ENCODE measurements around the gene FBXO46.
A peak's percentile ranks its signal among the peaks of the same experiment; 100 is the strongest.
"Not testable (repeated sequence)": the region's sequence is repeated elsewhere in the genome, so short reads cannot be mapped to it uniquely, and the experiment has no call there.

The FBXO46 gene

GRCh38 chr19:45685045-45685444 lies 45.7 kb downstream of the FBXO46 start:
- DNase-seq (ENCODE audit: low read depth, low spot score): not testable (repeated sequence)

GRCh38 chr19:45682908-45683307 lies 47.8 kb downstream of the FBXO46 start:
- no peak for DNase-seq (ENCODE audit: low read depth, low spot score)

- DNase-seq (ENCODE audit: low read depth, low spot score): no peak
Observed at GRCh38 chr19:45682117-45682516, 48.6 kb downstream of the FBXO46 start.

- peak; percentile 54 for DNase-seq (ENCODE audit: low read depth, low spot score)
Observed at GRCh38 chr19:45681391-45682015, 49.2 kb downstream of the FBXO46 start.

GRCh38 chr19:45677351-45678230 lies 53.1 kb downstream of the FBXO46 start:
- DNase-seq (ENCODE audit: low read depth, low spot score): peak; percentile 71

GRCh38 chr19:45676851-45677263 lies 53.8 kb downstream of the FBXO46 start:
- DNase-seq (ENCODE audit: low read depth, low spot score): peak; percentile 21

- no peak for DNase-seq (ENCODE audit: low read depth, low spot score)
Observed at GRCh38 chr19:45674946-45675345, 55.8 kb downstream of the FBXO46 start.

- DNase-seq (ENCODE audit: low read depth, low spot score): peak; percentile 21
Observed at GRCh38 chr19:45670670-45671453, 59.8 kb downstream of the FBXO46 start.

- DNase-seq (ENCODE audit: low read depth, low spot score): no peak
Observed at GRCh38 chr19:45668342-45668871, 62.3 kb downstream of the FBXO46 start.

- DNase-seq (ENCODE audit: low read depth, low spot score): peak; percentile 27
Observed at GRCh38 chr19:45667620-45668341, 62.9 kb downstream of the FBXO46 start, which contains the start of gene GIPR. Gene GIPR, plus strand, starts transcription at chr19:45668221. Its CDS starts 1,300 bp downstream, at chr19:45669521.

- no peak for DNase-seq (ENCODE audit: low read depth, low spot score)
Observed at GRCh38 chr19:45664575-45664974, 66.1 kb downstream of the FBXO46 start.

- no peak for DNase-seq (ENCODE audit: low read depth, low spot score)
Observed at GRCh38 chr19:45663800-45664199, 66.9 kb downstream of the FBXO46 start.

GRCh38 chr19:45660636-45661035 lies 70.1 kb downstream of the FBXO46 start:
- no peak for DNase-seq (ENCODE audit: low read depth, low spot score)
